HCT116 (cell line): ENCODE data around the gene TPD52L2. TPM values are rescaled to one million over a fixed set of nuclear protein-coding genes. Genes with fewer than 3 reads are reported as not detected.

Source experiments
- ATAC-seq: fragments of 200-7000 bp; cut with Tn5 transposase; 2 replicates; pipeline ENCODE4 v1.9.1; 2020; ENCODE audit warnings: mild to moderate bottlenecking, moderate library complexity
- BruUV-seq: library from RNA; stranded (reverse); fragments of 400-500 nt; replicated peaks from 2 replicates; lab custom pipeline; 2021; lab: Mats Ljungman, UMichigan
- CTCF ChIA-PET: fragments of 300-600 bp; sonication (Branson Sonifier 250); formaldehyde crosslinking; loops from one replicate; lab custom pipeline; 2021; ENCODE audit warnings: antibody characterized with exemption; lab: Charles Lee
- POLR2A ChIA-PET: fragments of 300-600, 350-600 bp; sonication (Branson Sonifier 250); formaldehyde crosslinking; loops from one replicate; lab custom pipeline; 2021; ENCODE audit warnings: antibody characterized with exemption; lab: Charles Lee
- RAD21 ChIA-PET, 2 experiments: fragments of 300-600 bp; sonication (Branson Sonifier 250); formaldehyde crosslinking; loops; one replicate each; lab custom pipeline; 2023; ENCODE audit warnings: low total read pairs in 2 of 2; ENCODE audit not compliant: uncharacterized antibody in 2 of 2, unreplicated experiment in 2 of 2, low non-redundant PET in 1 of 2; lab: Charles Lee
- DNase-seq: peaks from one replicate; pipeline ENCODE4 v3.0.0-alpha.2; 2010; ENCODE audit warnings: low read depth, low spot score
- H2AFZ ChIP-seq: fragments of 200-600 bp; shearing (Covaris generic), sonication (generic); 2 replicates; pipeline ENCODE4 v1.6.1; 2017; ENCODE audit warnings: low read depth, mixed run types, mixed read lengths, antibody characterized with exemption, low read length; ENCODE audit not compliant: poor library complexity, severe bottlenecking
- H3K27ac ChIP-seq: 2 replicates; pipeline ENCODE4 v1.5.1; 2012; ENCODE audit warnings: low read depth, low read length
- H3K27me3 ChIP-seq: fragments of 200-600 bp; sonication (generic); 2 replicates; pipeline ENCODE4 v1.6.1; 2016; ENCODE audit warnings: mixed run types, low read length, mixed read lengths; ENCODE audit not compliant: insufficient read depth
- H3K36me3 ChIP-seq, 2 experiments: fragments of 200-500 bp in 1 of 2; fragments of 200-600 bp in 1 of 2; sonication (Bioruptor generic) in 1 of 2; sonication (generic) in 1 of 2; 2 replicates each; pipeline versions ENCODE4 v1.5.1 to v1.6.1; 2014 to 2016; ENCODE audit warnings: low read length in 2 of 2, inconsistent platforms in 1 of 2, mixed read lengths in 1 of 2, mixed run types in 1 of 2; ENCODE audit not compliant: insufficient read depth in 2 of 2, control insufficient read depth in 1 of 2
- H3K4me1 ChIP-seq, 2 experiments: fragments of 200-600 bp in 1 of 2; sonication (generic) in 1 of 2; 2 replicates each; pipeline versions ENCODE4 v1.5.1 to v1.6.1; 2012 to 2017; ENCODE audit warnings: low read length in 2 of 2, inconsistent platforms in 1 of 2, mild to moderate bottlenecking in 1 of 2, mixed read lengths in 1 of 2, mixed run types in 1 of 2, moderate library complexity in 1 of 2; ENCODE audit not compliant: insufficient read depth in 2 of 2, control insufficient read depth in 1 of 2
- H3K4me2 ChIP-seq: fragments of 200-600 bp; sonication (generic); 2 replicates; pipeline ENCODE4 v1.6.1; 2017; ENCODE audit warnings: mixed run types, low read length, mixed read lengths
- H3K4me3 ChIP-seq, 2 experiments: fragments of 200-600 bp in 1 of 2; sonication (generic) in 1 of 2; replicated peaks in 1 of 2; 2 replicates each; pipeline ENCODE4 v1.5.1; 2011 to 2016; ENCODE audit warnings: low read length in 2 of 2, control low read depth in 1 of 2, low read depth in 1 of 2, mild to moderate bottlenecking in 1 of 2, mixed read lengths in 1 of 2, mixed run types in 1 of 2
- H3K79me2 ChIP-seq: fragments of 200-600 bp; sonication (generic); 2 replicates; pipeline ENCODE4 v1.6.1; 2017; ENCODE audit warnings: mild to moderate bottlenecking, mixed run types, low read length, moderate library complexity, mixed read lengths; ENCODE audit not compliant: insufficient read depth
- H3K9ac ChIP-seq: fragments of 200-600 bp; sonication (generic); 2 replicates; pipeline ENCODE4 v1.6.1; 2016; ENCODE audit warnings: low read length, mixed read lengths
- H3K9me2 ChIP-seq: fragments of 200-600 bp; sonication (generic), shearing (Covaris generic); 2 replicates; pipeline ENCODE4 v1.6.1; 2017; ENCODE audit warnings: mixed run types, mild to moderate bottlenecking, moderate library complexity; ENCODE audit not compliant: insufficient read depth
- H3K9me3 ChIP-seq, 2 experiments: fragments of 200-500 bp in 1 of 2; fragments of 200-600 bp in 1 of 2; sonication (Bioruptor generic) in 1 of 2; sonication (generic) in 1 of 2; 2 replicates each; pipeline ENCODE4 v1.6.1; 2014 to 2017; ENCODE audit warnings: low read length in 2 of 2, mixed read lengths in 2 of 2, inconsistent platforms in 1 of 2, low read depth in 1 of 2, mild to moderate bottlenecking in 1 of 2, mixed run types in 1 of 2, moderate library complexity in 1 of 2; ENCODE audit not compliant: control insufficient read depth in 1 of 2, insufficient read depth in 1 of 2
- H4K20me1 ChIP-seq: fragments of 200-600 bp; sonication (generic), shearing (Covaris generic); 2 replicates; pipeline ENCODE4 v1.6.1; 2017; ENCODE audit warnings: mixed run types, mild to moderate bottlenecking, moderate library complexity; ENCODE audit not compliant: insufficient read depth
- ATF3 ChIP-seq: IDR thresholded peaks from 2 replicates; pipeline ENCODE4 v1.6.1; 2012
- CBX3 ChIP-seq: IDR thresholded peaks from 2 replicates; pipeline ENCODE4 v1.6.1; 2012; ENCODE audit warnings: low read depth
- CEBPB ChIP-seq: IDR thresholded peaks from 2 replicates; pipeline ENCODE4 v1.6.1; 2012; ENCODE audit warnings: low read depth
- CTCF ChIP-seq, 3 experiments: fragments of 200-600 bp in 1 of 3; sonication (generic) in 1 of 3; IDR thresholded peaks in 2 of 3; conservative IDR thresholded peaks in 1 of 3; 2 replicates each; pipeline ENCODE4 v1.5.1; 2012 to 2017; ENCODE audit warnings: low read depth in 2 of 3, low read length in 2 of 3, antibody characterized with exemption in 1 of 3, borderline replicate concordance in 1 of 3, control low read depth in 1 of 3, mild to moderate bottlenecking in 1 of 3, mixed read lengths in 1 of 3, mixed run types in 1 of 3, moderate library complexity in 1 of 3; ENCODE audit not compliant: insufficient read depth in 1 of 3
- EGR1 ChIP-seq: IDR thresholded peaks from 2 replicates; pipeline ENCODE4 v1.6.1; 2012; ENCODE audit warnings: low read depth
- ELF1 ChIP-seq: IDR thresholded peaks from 2 replicates; pipeline ENCODE4 v1.6.1; 2012; ENCODE audit warnings: low read depth, borderline replicate concordance
- EZH2phosphoT487 ChIP-seq: fragments of 200-600 bp; IDR thresholded peaks from 2 replicates; pipeline ENCODE4 v1.6.1; 2018; ENCODE audit warnings: antibody characterized with exemption, borderline replicate concordance
- FOSL1 ChIP-seq: IDR thresholded peaks from 2 replicates; pipeline ENCODE4 v1.6.1; 2012; ENCODE audit warnings: low read depth
- JUND ChIP-seq: IDR thresholded peaks from 2 replicates; pipeline ENCODE4 v1.6.1; 2012
- MAX ChIP-seq: IDR thresholded peaks from 2 replicates; pipeline ENCODE4 v1.6.1; 2012
- POLR2AphosphoS5 ChIP-seq: IDR thresholded peaks from 2 replicates; pipeline ENCODE4 v1.6.1; 2011; ENCODE audit warnings: mild to moderate bottlenecking, low read depth, low read length, moderate library complexity
- RAD21 ChIP-seq: IDR thresholded peaks from 2 replicates; pipeline ENCODE4 v1.6.1; 2012; ENCODE audit warnings: low read depth, mild to moderate bottlenecking
- REST ChIP-seq: IDR thresholded peaks from 2 replicates; pipeline ENCODE4 v1.6.1; 2012; ENCODE audit warnings: low read depth
- SP1 ChIP-seq: IDR thresholded peaks from 2 replicates; pipeline ENCODE4 v1.6.1; 2012; ENCODE audit warnings: low read depth
- TCF7L2 ChIP-seq: IDR thresholded peaks from 2 replicates; pipeline ENCODE4 v1.7.0; 2011; ENCODE audit warnings: borderline replicate concordance, inconsistent platforms; ENCODE audit not compliant: insufficient read depth, insufficient read length; ENCODE audit errors: extremely low read depth
- YY1 ChIP-seq: IDR thresholded peaks from 2 replicates; pipeline ENCODE4 v1.6.1; 2011; ENCODE audit warnings: low read length, low read depth, moderate library complexity, mild to moderate bottlenecking; ENCODE audit not compliant: insufficient replicate concordance; ENCODE audit errors: extremely low read depth
- ZBTB33 ChIP-seq: IDR thresholded peaks from 2 replicates; pipeline ENCODE4 v1.6.1; 2011; ENCODE audit warnings: mild to moderate bottlenecking, low read length, moderate library complexity; ENCODE audit not compliant: insufficient replicate concordance; ENCODE audit errors: extremely low read depth
- ZFX ChIP-seq: fragments of 450-650 bp; IDR thresholded peaks from 2 replicates; pipeline ENCODE4 v1.6.1; 2017
- ZNF274 ChIP-seq: fragments of 200-500 bp; sonication (Bioruptor generic); IDR thresholded peaks from 2 replicates; pipeline ENCODE4 v1.6.1; 2014; ENCODE audit warnings: mild to moderate bottlenecking, low read depth, low read length, inconsistent platforms
- intact Hi-C: fragments of 100-400 bp; cut with micrococcal nuclease; formaldehyde crosslinking; loops from 2 replicates; pipeline ENCODE4 v1.10.0; 2022
- total RNA-seq: library from RNA; stranded (reverse); gene quantifications from one replicate; pipeline ENCODE4 v1.2.1, GENCODE V29; 2021; ENCODE audit not compliant: unreplicated experiment

TPD52L2 gene
- total RNA-seq, 1 experiment from 2014 or later, result 149 TPM

- H3K79me2 ChIP-seq, result peaks cover 83% of the 10 kb centered on the region
- no peaks in the 10 kb centered on the region for H3K4me1 ChIP-seq
- intact Hi-C loops, result no loop called here
- no peak overlapping the region for H3K27ac ChIP-seq
- TF ChIP-seq FOSL1 (no peak), CEBPB (no peak), EZH2phosphoT487 (no peak), CTCF (IDR thresholded peaks at IDR 0.05 in 2 of 3, conservative IDR thresholded peaks at IDR 0.05 in 1 of 3; ENCODE audit: borderline replicate concordance in 1 of 3, insufficient read depth in 1 of 3, low read depth in 2 of 3, low read length in 2 of 3) (no peak), REST (no peak), ATF3 (no peak), MAX (no peak), RAD21 (no peak), ELF1 (no peak), YY1 (no peak), CBX3 (no peak), ZNF274 (no peak), SP1 (no peak), TCF7L2 (no peak), JUND (no peak), ZBTB33 (no peak), ZFX (no peak), POLR2AphosphoS5 (no peak), EGR1 (no peak)
- no peaks in the 10 kb centered on the region for H3K9me3 ChIP-seq
- H3K4me3 ChIP-seq, result no peak overlapping the region
- no peak overlapping the region for H3K4me2 ChIP-seq
- H3K9me2 ChIP-seq, result no peaks in the 10 kb centered on the region
- no peak overlapping the region for H3K9ac ChIP-seq
- peaks cover 4 to 13% of the 10 kb centered on the region in 2 experiments; a peak in 1 of 4 replicates for H3K36me3 ChIP-seq
- ATAC-seq (no peak), DNase-seq (no peak)
- H2AFZ ChIP-seq, result no peak overlapping the region
- BruUV-seq, result no TSS peak
- RAD21 ChIA-PET, result no interaction called here
- CTCF ChIA-PET, result no interaction called here
- H3K27me3 ChIP-seq, result no peaks in the 10 kb centered on the region
- H4K20me1 ChIP-seq, result no peaks in the 10 kb centered on the region
- POLR2A ChIA-PET, result no interaction called here
Measured at GRCh38 chr20:63917811-63918210, 52.7 kb downstream of the TPD52L2 start.
